ENCODE data around the gene RAB2B.

- TF ChIP-seq CTCF (conservative IDR thresholded peaks at IDR 0.05), result no peak
- TF ChIP-seq ZFX (IDR thresholded peaks at IDR 0.05), result no peak
These were observed 814 bp downstream of the RAB2B start for GRCh38 chr14:21475767-21476522.

Data from C4-2B (cell line).